NCI-H2107 treated with DMSO at 0.1 percent for 48 hours (cell line): ENCODE data around the gene EHMT1.
"Not testable (repeated sequence)": the region's sequence is repeated elsewhere in the genome, so short reads cannot be mapped to it uniquely, and the experiment has no call there.

Source experiments
- DNase-seq: peaks from one replicate; lab custom pipeline; 2025; ENCODE audit not compliant: unreplicated experiment; lab: John Stamatoyannopoulos, UW

Gene EHMT1

GRCh38 chr9:137838576-137838975 lies 219.8 kb downstream of the EHMT1 start:
- no peak for DNase-seq

GRCh38 chr9:137843355-137843754 lies 224.6 kb downstream of the EHMT1 start:
- no peak for DNase-seq

- no peak for DNase-seq
These were observed 232.9 kb downstream of the EHMT1 start for GRCh38 chr9:137851516-137852267.

GRCh38 chr9:137853392-137853995 lies 234.7 kb downstream of the EHMT1 start:
- DNase-seq: no peak

GRCh38 chr9:137860361-137860760 lies 241.6 kb downstream of the EHMT1 start:
- DNase-seq: no peak

GRCh38 chr9:137865581-137866145 lies 246.9 kb downstream of the EHMT1 start:
- DNase-seq: no peak

GRCh38 chr9:137866226-137867141 lies 247.7 kb downstream of the EHMT1 start:
- DNase-seq: no peak

- no peak for DNase-seq
These were observed 251.6 kb downstream of the EHMT1 start for GRCh38 chr9:137870432-137870831.

GRCh38 chr9:137872296-137872695 lies 253.5 kb downstream of the EHMT1 start:
- DNase-seq: no peak

GRCh38 chr9:137873408-137873807 lies 254.6 kb downstream of the EHMT1 start:
- no peak for DNase-seq

- no peak for DNase-seq
These were observed 255.1 kb downstream of the EHMT1 start for GRCh38 chr9:137873858-137874362.

- no peak for DNase-seq
These were observed 256.5 kb downstream of the EHMT1 start for GRCh38 chr9:137875354-137875753.

GRCh38 chr9:137875846-137876245 lies 257.0 kb downstream of the EHMT1 start:
- DNase-seq: no peak

- DNase-seq: no peak
These were observed 257.5 kb downstream of the EHMT1 start for GRCh38 chr9:137876269-137876668.

GRCh38 chr9:137876781-137877386 lies 258.1 kb downstream of the EHMT1 start:
- DNase-seq: no peak

- not testable (repeated sequence) for DNase-seq
These were observed 258.8 kb downstream of the EHMT1 start, which contains the start of gene CACNA1B for GRCh38 chr9:137877506-137878122. Gene CACNA1B (plus strand): TSS chr9:137877782. CDS start chr9:137877934, 152 bp downstream.

- DNase-seq: no peak
These were observed 259.5 kb downstream of the EHMT1 start for GRCh38 chr9:137878146-137878941.

GRCh38 chr9:137879052-137879451 lies 260.2 kb downstream of the EHMT1 start:
- no peak for DNase-seq

GRCh38 chr9:137879566-137880150 lies 260.9 kb downstream of the EHMT1 start:
- DNase-seq: no peak
